ENCODE measurements around the gene LHX1.

LHX1 gene

GRCh38 chr17:36975922-36976515, 38.7 kb downstream of the LHX1 start:
- no peak for DNase-seq

- no peak for DNase-seq
These were observed 39.8 kb downstream of the LHX1 start for GRCh38 chr17:36977066-36977465.

GRCh38 chr17:36977568-36977967, 40.3 kb downstream of the LHX1 start:
- DNase-seq = no peak

- DNase-seq = no peak
These were observed 41.7 kb downstream of the LHX1 start for GRCh38 chr17:36978810-36979564.

DNA sequence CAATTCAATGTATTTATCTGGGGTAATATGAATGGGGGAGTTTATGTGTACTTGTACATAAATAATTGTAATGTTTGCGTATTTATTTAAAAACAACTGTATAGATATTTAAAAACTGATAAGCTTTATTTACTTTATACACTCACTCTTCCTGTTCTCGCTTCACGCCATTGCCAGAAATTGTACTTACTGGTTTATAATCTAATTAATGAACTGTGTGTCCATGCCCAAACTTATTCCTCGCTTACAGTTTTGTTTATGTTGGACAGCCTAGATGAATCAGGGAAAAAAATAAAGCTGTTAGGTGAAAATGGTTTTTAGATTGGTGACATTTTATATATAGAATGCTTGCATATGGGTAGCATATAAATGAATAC, 42.3 kb downstream of the LHX1 start:
- DNase-seq = no peak

DNA sequence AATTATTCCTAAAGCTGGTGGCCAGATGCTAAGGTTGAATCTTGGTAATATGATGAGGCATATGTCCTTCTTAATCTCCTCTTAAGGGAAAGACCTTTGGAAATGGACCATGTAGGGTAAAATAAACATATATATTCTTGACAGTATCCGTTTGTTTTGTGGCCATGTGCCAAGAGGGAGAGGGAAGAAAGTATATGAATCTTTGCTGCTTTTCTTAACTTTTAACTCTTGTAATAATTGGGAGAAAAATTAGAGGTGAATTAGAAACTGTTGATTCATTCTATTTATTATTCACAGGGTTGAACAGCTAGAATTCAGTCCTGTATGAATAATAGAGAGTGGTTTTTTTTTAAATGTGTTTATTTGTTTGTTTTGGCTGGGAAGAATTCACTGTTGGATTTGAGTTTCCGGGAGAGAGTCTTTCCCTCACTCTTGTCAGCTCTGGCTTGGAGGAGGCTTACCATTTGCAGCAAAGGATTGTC, 43.0 kb downstream of the LHX1 start:
- no peak for DNase-seq

- no peak for DNase-seq
These were observed 46.3 kb downstream of the LHX1 start for GRCh38 chr17:36983618-36984017.

DNA sequence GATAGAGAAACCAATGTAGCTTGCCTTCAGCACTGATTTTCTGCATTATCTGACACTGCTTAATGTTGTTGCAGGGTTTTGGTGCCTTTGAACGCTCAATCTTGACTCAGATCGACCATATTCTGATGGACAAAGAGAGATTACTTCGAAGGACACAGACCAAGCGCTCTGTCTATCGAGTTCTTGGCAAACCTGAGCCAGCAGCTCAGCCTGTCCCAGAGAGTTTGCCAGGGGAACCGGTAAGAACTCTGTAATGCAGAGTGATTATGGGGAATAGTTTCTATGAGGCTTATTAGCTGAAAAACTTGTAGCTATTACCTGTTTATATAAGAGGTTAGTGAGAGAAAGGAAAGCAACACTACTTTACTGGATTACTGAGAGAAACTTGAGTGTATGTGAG, 51.9 kb downstream of the LHX1 start:
- no peak for DNase-seq

DNA sequence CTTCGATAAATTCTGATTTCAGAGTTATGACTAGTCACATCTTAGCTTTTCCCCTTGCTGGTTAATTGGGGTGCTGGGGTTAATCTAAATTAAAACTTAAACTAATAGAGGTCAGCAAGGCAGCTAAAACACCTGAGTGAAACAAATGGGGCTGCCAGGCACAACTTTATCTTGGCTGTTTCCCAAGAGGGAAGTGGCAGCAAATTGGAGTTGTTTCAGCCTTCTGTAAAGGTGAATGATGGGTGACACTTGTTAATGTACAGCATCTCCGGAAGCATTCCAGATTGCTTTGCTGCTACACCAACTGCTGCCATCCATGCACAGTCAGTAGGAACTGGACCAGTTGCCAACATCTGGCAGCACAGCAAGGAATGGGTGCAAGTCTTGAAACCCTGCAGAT, 55.4 kb downstream of the LHX1 start:
- no peak for DNase-seq

GRCh38 chr17:36993227-36993626, 56.0 kb downstream of the LHX1 start:
- DNase-seq = no peak
